ENCODE results near the gene EIF2S1. TPM values are rescaled to one million over a fixed set of nuclear protein-coding genes. Genes with fewer than 3 reads are reported as not detected.

Gene EIF2S1
- polyA plus RNA-seq, 2 of the 4 experiments (the other 2 are of a cell fraction): 385 to 393 TPM

DNA sequence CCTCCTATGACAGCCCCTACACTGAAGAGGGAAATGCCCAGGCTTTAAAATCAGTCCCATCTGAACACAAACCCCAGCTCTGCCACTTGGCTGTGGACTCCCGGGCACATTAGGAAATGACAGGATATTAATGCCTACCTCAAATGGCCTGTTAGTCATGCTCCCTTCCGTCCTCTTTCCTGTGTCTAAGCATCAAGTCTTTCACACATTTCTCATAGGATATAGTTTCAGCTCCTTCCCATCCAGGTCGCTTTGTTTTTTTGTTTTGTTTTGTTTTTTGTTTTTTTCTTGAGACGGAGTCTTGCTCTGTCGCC lies 35.7 kb downstream of the EIF2S1 start:
- CTCF ChIA-PET: interaction anchor here (0.6 to 1.3 kb wide), 3 partner anchors 14 to 53 kb away, joined by 3 to 4 read pairs (median 3); no protein-coding TSS in a partner anchor
- ATAC-seq: no peak
- Histone ChIP-seq H3K4me3 (no peak overlapping the region), H3K4me2 (no peak overlapping the region), H3K27ac (no peak overlapping the region), H3K9me3 (no peaks in the 10 kb centered on the region), H3K4me1 (no peaks in the 10 kb centered on the region)
- no peak for FAIRE-seq
- no peak for DNase-seq (ENCODE audit: low read depth in 1 of 2, low spot score in 1 of 2)
- 80% methylated on average over 5 of the region's 5 CpGs for WGBS (ENCODE audit: missing lambda C conversion rate)
- POLR2A ChIA-PET: no interaction called here
- TF ChIP-seq MAX (IDR thresholded peaks at IDR 0.05) (no peak), ZSCAN20 (CRISPR knock-in tag; IDR thresholded peaks at IDR 0.05) (no peak), GATA3 (IDR thresholded peaks at IDR 0.05; ENCODE audit: borderline replicate concordance) (no peak), POLR2A (IDR thresholded peaks at IDR 0.05; ENCODE audit: low read length) (no peak), CHD4 (IDR thresholded peaks at IDR 0.05; ENCODE audit: borderline replicate concordance) (no peak), SMC3 (IDR thresholded peaks at IDR 0.05) (no peak), RFX5 (IDR thresholded peaks at IDR 0.05) (no peak), HDAC2 (IDR thresholded peaks at IDR 0.05) (no peak), MAZ (IDR thresholded peaks at IDR 0.05; ENCODE audit: borderline replicate concordance, low read depth, low read length) (no peak), ZFP36 (IDR thresholded peaks at IDR 0.05; ENCODE audit: borderline replicate concordance, partially characterized antibody) (no peak), POLR2AphosphoS2 (conservative IDR thresholded peaks at IDR 0.05; ENCODE audit: low read length) (no peak), RNF2 (IDR thresholded peaks at IDR 0.05; ENCODE audit: borderline replicate concordance, low read depth) (no peak)
- TF ChIP-seq, protein P1, sequence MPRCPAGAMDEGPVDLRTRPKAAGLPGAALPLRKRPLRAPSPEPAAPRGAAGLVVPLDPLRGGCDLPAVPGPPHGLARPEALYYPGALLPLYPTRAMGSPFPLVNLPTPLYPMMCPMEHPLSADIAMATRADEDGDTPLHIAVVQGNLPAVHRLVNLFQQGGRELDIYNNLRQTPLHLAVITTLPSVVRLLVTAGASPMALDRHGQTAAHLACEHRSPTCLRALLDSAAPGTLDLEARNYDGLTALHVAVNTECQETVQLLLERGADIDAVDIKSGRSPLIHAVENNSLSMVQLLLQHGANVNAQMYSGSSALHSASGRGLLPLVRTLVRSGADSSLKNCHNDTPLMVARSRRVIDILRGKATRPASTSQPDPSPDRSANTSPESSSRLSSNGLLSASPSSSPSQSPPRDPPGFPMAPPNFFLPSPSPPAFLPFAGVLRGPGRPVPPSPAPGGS (IDR thresholded peaks at IDR 0.05): no peak
- TF ChIP-seq, protein P2, sequence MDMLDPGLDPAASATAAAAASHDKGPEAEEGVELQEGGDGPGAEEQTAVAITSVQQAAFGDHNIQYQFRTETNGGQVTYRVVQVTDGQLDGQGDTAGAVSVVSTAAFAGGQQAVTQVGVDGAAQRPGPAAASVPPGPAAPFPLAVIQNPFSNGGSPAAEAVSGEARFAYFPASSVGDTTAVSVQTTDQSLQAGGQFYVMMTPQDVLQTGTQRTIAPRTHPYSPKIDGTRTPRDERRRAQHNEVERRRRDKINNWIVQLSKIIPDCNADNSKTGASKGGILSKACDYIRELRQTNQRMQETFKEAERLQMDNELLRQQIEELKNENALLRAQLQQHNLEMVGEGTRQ (IDR thresholded peaks at IDR 0.05): no peak
- TF ChIP-seq, protein P3, sequence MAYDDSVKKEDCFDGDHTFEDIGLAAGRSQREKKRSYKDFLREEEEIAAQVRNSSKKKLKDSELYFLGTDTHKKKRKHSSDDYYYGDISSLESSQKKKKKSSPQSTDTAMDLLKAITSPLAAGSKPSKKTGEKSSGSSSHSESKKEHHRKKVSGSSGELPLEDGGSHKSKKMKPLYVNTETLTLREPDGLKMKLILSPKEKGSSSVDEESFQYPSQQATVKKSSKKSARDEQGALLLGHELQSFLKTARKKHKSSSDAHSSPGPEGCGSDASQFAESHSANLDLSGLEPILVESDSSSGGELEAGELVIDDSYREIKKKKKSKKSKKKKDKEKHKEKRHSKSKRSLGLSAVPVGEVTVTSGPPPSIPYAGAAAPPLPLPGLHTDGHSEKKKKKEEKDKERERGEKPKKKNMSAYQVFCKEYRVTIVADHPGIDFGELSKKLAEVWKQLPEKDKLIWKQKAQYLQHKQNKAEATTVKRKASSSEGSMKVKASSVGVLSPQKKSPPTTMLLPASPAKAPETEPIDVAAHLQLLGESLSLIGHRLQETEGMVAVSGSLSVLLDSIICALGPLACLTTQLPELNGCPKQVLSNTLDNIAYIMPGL (CRISPR knock-in tag; IDR thresholded peaks at IDR 0.05; ENCODE audit: borderline replicate concordance): no peak

- DNase-seq (ENCODE audit: low read depth in 1 of 2, low spot score in 1 of 2) (no peak), FAIRE-seq (no peak), ATAC-seq (no peak)
- H3K4me2 ChIP-seq: no peak overlapping the region
- H3K27ac ChIP-seq: no peak overlapping the region
- no peak overlapping the region for H3K4me3 ChIP-seq
- no peaks in the 10 kb centered on the region for H3K9me3 ChIP-seq
- WGBS (ENCODE audit: missing lambda C conversion rate): 81% methylated on average over 2 of the region's 2 CpGs
- no peaks in the 10 kb centered on the region for H3K4me1 ChIP-seq
- CTCF ChIA-PET: interaction anchor here (0.8 to 1.1 kb wide), 2 partner anchors 23 to 175 kb away, joined by 3 to 4 read pairs; no protein-coding TSS in a partner anchor
- no peak for TF ChIP-seq PHF8 (IDR thresholded peaks at IDR 0.05; ENCODE audit: borderline replicate concordance, low read depth)
- no peak for TF ChIP-seq POLR2AphosphoS2 (conservative IDR thresholded peaks at IDR 0.05; ENCODE audit: low read length)
- no peak for TF ChIP-seq ZNF302 (CRISPR knock-in tag; IDR thresholded peaks at IDR 0.05)
- TF ChIP-seq FOSB (CRISPR knock-in tag; IDR thresholded peaks at IDR 0.05): no peak
- TF ChIP-seq TFCP2L1 (CRISPR knock-in tag; IDR thresholded peaks at IDR 0.05): no peak
- no peak for TF ChIP-seq JUN (IDR thresholded peaks at IDR 0.05)
- TF ChIP-seq HOXA7 (CRISPR knock-in tag; IDR thresholded peaks at IDR 0.05): no peak
- TF ChIP-seq TP53 (CRISPR knock-in tag; IDR thresholded peaks at IDR 0.05): no peak
- TF ChIP-seq RAD21 (conservative IDR thresholded peaks at IDR 0.05 in 1 of 2, IDR thresholded peaks at IDR 0.05 in 1 of 2): no peak
- TF ChIP-seq ZSCAN20 (CRISPR knock-in tag; IDR thresholded peaks at IDR 0.05): no peak
- TF ChIP-seq POLR2A (IDR thresholded peaks at IDR 0.05; ENCODE audit: low read length): no peak
- no peak for TF ChIP-seq MAFK (IDR thresholded peaks at IDR 0.05; ENCODE audit: partially characterized antibody)
- TF ChIP-seq NR3C1 (IDR thresholded peaks at IDR 0.05): no peak
- no peak for TF ChIP-seq EP300 (IDR thresholded peaks at IDR 0.05)
- TF ChIP-seq ELK1 (IDR thresholded peaks at IDR 0.05; ENCODE audit: low read depth, low read length): no peak
- TF ChIP-seq KDM5A (IDR thresholded peaks at IDR 0.05): no peak
- no peak for TF ChIP-seq CTCF (IDR thresholded peaks at IDR 0.05)
- POLR2A ChIA-PET: interaction anchor here (0.7 kb wide), 1 partner anchor 43 kb away, joined by 3 read pairs; no protein-coding TSS in a partner anchor
Observed at GRCh38 chr14:67396381-67396970, 36.3 kb downstream of the EIF2S1 start.

All from A549 (cell line).